COLO668 (cell line): Measurements from ENCODE around the gene BAHD1.

ENCODE experiments used
- DNase-seq: peaks from one replicate; lab custom pipeline; 2025; ENCODE audit not compliant: unreplicated experiment; lab: John Stamatoyannopoulos, UW

BAHD1 gene

DNA sequence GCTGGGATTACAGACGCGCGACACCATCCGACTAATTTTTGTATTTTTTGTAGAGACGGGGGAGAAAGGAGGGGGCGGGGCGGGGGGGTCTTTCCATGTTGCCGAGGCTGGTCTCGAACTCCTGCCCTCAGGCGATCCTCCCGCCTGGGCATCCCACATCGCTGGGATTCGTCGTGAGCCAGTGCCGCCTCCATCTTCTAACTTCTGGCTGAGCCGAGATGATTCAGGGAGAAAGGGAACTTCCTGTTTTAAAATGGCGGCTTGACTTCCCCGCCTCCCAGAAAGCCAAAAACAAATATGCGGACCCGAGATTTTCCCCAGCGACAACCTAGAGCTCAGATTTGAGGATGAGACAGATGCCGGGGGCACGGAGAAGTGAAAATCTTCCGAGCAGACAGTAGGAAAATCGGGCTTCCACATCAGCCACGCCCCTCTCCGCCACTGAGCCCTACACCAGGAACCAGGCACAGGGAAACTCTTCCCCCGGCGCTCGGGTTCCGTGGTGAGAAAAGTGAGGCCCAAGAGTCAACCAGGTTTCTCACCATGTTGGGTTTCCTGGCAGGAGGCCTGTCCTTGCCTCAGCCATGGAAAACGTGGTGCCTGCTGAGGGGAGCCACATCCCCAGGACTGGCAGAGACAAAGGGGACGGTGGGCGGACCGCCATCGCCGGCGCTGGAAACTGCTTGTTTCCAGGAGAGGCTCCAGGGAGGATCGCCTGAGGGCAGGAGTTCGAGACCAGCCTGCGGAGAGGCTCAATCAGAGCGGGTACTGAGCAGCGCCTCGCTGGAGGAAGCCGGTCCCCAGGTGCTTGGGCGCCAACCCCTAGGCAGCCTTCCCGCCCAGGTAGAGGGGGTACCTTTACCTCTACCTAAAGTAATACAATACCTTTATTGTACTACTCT lies 48.8 kb downstream of the BAHD1 start:
- DNase-seq, result no peak

DNA sequence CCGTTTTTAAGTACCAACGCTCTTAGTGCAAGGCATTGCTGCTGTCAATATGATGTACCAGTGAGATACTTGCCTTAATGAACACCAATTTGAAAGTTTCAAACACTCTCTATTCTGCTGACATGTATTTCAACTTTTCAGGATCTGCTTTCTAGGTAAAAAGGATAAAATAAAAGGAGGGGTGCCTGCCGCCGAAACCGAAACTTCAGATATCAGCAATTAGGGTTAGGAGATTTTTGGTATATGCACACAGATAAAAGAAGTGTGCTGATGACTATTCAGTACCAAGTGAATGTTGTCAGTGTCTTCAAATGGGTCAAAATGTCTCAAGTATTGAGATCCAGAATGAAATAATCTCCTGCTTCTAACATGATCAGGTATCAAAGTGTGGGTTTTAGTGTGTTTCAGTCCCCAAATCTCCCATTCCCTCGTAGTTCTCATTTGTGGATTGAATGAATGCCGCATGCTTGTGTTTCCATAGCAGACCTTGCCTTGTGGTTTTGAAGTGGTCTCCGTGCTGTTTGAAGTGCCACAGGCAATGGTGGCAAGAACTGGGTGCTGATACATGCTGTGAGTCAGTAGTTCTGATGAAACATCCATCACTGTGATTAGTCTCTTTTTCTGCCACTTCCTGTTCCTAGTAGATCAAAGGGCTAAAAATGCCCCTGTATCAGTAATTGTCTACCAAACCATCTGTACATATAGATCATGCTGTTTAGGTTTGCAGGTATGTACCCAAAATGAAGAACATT lies 52.5 kb downstream of the BAHD1 start:
- DNase-seq, result peak; percentile 11

DNA sequence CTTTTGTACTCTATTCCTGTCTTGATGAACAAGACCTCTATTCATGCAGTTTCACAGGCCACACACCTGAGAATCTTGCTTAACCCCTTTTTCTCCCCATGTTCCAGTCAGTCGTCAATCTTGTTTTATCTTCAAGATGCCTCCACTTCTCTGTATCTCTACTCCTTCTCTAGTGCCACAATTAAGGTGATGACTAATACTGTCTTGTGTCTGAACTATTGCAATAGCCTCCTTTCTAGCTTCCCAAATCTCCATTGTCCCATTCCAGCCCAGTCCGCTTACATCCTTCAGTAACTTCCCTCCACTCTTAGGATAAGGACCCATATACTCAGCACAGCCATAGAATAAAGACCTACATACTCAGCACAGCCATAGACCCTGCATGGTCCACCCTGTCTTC lies 54.8 kb downstream of the BAHD1 start:
- no peak for DNase-seq

DNA sequence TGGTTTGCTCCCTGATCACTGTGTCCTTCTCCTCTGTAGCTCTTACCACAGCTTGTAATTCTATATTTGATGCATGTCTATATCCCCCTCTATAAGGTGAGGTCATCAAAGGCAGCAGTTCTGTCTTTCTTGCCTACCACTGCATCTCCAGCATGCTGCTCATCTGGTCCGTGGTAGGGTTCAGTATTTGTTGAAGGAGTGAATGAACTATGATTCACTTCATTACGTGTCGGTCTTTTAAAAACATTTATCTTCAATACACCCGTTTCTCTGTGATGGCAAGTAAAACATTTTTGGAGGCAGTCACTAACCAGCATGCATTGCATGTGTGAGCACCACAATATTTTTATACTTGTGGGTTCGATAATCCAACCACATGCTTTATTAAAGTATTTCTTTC lies 57.7 kb downstream of the BAHD1 start:
- no peak for DNase-seq

DNA sequence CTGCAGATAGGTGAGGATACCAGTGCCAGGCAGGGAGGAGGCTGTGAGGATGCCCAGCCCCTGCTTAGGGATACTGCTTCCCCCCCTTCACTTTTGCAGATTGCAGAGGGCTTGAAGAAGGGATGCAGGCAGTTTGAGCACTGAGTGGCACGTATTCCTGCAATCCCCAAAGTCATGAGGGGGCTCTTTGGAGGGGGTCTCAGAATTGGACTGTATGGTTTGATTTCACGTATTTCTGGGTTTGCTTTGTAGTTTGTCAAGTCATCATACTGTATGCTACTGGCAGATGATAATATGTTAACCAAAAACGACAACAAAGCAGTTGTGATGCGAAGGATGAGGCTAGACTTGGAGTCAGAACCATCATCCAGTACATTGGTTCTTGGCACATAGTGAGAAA lies 58.1 kb downstream of the BAHD1 start:
- no peak for DNase-seq

DNA sequence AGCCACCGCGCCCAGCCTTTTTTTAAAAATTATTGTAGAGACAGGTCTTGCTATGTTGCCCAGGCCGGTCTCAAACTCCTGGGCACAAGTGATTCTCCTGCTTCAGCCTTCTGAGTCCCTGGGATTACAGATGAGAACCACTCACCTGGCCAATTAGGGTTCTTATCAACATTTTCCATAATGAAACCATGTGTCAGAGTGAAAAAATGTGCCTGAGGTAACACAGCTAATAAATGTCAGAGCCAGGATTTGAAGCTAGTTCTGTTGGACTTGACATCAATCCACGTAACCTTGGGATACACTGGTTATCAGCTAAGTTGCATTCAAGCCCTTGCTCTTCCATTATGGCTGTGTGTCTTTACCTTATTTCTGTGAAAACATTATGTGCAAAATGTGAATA lies 59.2 kb downstream of the BAHD1 start:
- DNase-seq, result no peak

DNA sequence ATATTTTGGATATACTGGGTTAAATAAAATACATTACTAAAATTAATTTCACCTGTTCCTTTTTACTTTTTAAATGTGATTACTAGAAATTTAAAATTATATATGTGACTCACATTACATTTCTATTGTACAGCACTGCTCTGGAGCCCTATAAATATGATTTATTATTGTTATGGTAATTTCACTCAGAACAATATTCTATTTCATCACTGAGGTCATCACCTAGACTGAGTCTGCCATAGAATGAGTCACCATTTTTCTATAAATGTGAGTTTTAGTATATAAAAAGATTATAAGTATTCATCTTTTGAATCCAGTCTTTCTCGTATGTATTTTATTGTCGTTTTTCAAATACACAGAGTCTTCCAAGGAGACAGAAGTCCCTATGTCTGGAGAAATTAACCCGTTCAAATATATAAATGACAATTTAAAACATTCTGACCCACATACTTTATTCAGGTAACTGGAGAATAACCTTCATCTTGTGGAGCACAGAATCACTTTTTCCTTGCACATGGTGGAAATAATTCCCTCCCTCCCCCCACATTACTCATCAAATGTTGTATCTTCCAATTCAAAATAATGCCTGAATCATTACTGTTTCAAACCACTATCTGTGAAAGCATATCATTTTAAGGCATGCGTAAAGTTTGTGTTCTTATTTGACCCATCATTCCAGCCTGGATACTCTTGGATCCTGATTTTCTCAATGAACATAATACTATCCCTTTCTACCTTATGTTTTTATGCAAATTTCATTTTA lies 60.0 kb downstream of the BAHD1 start:
- DNase-seq, result no peak

DNA sequence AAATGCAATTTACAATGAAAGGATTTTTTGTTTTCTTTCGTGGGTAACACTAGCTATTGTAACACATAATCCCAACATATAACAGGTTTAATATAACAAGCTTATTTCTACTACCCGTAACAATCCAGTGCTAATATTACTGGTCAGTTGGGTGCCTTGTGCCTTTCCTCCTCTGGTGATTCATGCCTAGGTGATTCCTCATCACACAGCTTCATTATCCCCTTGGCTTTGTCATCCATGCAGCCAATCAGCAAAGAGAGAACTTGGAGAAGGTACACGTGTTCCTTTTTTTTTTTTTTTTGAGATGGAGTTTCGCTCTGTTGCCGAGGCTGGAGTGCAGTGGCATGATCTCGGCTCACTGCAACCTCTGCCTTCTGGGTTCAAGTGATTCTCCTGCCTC lies 60.7 kb downstream of the BAHD1 start:
- no peak for DNase-seq

DNA sequence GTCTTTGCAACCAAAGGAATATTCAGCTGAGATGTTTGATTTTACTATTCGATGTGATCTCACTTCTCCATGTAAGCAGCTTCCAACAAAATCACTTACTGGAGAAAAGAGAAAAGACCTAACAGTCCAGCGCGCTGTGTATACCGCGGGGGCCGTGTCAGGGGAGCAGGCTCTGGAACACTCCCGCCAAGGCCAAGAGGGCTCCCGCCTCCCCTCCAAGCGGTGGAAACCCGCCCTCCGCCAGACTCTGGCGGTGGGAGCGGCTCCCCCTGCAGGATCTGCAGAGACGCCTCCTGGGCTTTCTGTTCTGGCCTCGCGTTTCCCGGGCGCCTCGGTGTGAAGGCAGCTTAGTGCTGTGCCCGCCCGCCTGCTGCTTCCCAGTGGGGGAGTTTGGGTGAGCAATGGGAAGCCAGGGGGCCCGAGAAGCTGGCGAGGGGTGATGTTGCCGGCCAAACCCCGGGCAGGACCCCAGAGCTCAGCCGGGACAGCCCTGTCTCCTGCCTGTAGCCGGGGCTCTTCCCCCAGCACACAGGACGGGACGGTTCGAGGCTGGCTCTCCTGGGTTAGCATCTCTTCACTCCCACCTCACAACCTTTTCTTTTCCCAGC lies 66.3 kb downstream of the BAHD1 start:
- peak; percentile 78 for DNase-seq

DNA sequence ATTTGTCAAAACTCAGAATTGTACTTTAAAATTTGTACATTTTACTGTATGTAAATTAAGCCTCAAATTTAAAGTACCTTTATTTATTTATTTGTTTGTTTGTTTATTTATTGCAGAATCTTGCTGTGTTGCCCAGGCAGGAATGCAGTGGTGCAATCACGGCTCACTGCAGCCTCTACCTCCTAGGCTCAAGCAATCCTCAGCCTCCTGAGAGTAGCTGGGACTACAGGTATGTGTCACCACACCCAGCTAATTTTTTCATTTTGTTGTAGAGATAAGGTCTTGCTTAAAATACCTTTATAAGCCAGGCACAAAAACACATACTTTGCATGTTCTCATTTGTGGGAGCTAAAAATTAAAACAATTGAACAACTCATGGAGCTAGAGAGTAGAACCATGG lies 67.5 kb downstream of the BAHD1 start:
- DNase-seq, result no peak

DNA sequence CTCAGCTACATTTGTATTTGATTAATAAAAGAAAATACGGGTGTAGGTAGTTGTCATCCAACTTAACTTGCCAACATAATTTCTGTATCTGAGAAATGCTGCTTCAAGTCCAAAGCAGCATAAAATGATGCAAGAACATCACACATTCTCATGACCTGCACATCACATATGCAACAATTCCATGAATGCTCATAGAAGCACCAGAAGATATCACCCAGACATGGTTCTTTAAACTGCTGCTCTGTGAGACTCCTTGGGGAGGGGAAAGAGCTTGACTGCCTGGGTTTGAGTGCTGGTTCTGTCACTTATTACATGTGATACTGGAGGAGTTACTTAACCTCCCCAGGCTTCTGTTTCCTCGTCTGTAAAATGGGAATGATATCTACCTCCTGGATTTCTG lies 69.4 kb downstream of the BAHD1 start:
- no peak for DNase-seq

DNA sequence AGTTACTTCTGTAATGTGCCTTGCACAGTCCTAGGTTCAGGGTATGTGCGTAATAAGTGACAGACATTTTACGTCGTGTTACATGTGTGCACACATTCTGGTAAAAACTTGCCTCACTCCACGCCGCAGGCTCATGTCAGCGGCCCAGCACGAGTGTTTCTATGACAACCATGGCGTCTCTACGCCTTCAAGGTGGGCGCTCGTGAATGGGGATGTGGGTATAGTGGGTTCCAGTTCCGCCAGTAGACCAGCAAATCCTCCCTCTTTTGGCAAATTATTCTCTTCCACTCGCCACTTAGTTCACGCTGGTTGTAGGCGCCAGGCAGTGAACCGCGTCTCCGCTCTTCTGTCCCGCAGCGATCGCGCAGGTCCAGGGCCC lies 70.3 kb downstream of the BAHD1 start:
- no peak for DNase-seq

DNA sequence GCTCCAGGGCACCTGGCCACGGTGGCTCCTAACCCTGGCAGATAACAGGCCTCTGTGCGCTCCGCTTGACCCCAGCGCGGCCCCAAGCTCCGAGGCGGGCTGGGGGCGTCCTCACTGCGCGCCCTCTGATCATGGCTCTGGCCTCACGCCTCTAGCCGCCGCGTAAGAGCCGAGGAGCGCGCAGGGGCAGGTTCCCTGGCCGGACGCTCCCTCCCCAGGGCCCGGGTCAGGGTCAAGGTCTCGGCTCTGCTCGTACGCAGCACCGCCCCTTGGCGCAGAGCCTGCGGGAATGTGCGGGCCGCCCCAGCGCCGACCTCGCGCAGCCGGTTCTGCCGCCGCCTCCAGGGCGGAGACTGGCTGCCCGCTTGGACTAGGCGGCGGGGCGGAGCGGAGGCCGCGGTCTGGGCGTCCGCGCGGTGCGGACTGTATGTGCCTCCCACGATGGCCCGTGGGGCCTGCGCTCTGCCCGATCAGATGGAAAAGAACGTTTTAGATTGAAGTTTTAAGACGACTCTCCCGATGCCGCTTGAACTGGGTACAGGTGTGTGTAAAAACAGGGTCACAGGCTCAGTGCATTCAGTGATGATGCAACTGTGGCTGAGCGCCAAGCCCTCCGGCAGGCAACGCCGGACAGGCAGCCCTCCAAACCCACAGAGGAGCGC lies 70.8 kb downstream of the BAHD1 start:
- peak; percentile 59 for DNase-seq

DNA sequence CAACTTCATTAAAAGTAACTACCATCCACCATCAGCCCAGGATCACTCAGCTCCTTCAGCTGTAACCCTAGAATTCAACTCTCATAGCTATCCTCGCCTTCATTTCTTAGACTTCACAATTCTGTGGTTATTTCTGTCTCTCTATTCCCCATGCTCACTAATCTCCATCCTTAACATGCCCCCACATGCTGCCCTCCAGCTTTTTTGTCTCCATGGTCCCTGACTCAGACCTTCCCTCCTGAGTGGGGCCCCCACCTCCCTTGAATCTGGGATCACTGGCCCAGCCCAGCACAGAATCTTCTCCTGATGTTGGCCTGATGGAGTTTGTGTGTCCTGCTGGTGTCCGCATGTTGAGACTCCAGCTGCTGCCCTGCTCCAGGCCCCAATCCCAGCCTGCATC lies 71.7 kb downstream of the BAHD1 start:
- no peak for DNase-seq

DNA sequence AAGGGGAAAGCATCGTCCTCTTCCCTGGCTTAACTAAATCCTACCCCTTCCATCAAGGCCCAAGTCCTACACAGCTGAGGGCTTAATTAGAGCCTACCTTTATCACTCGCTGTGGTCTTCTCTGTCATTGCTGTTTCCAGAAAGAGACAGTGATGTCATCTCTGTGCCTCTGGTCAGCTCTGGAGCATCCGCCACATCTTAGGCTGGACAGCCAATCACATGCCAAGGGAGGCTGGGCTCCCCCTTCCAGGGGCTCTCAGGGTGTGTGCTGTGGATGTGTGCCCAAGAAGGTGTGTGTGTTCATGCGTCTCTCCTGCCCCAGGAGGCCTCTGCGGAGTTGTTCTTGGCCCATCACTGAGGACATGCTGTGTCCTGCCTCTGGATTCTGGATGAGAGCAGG lies 72.9 kb downstream of the BAHD1 start:
- DNase-seq, result no peak

DNA sequence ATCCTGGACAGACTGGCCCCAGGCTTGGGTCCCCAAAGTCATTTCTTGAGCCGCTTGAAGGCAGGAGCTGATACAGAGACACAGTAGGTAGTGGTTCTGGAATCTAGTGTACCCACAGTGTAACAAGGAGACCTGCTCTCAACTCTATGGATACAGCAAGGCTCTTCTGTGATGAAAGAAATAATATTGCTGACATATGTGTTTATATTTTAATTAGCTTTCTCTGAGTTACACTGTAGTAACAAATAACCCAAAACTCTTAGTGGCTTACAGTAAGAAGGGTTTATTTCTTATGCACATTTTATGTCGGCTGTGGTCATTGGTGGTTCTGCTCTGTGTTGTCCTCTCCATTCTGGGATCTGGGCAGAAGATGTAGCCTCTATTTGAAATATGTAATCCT lies 75.6 kb downstream of the BAHD1 start:
- no peak for DNase-seq
